Progenitor cell of endocrine pancreas (in vitro differentiated cells): Measurements from ENCODE around the gene METTL13. TPM values are rescaled to one million over a fixed set of nuclear protein-coding genes. Genes with fewer than 3 reads are reported as not detected.

Experiments used
- DNase-seq: peaks from one replicate; pipeline ENCODE4 v3.0.0; 2021; ENCODE audit warnings: low spot score; ENCODE audit not compliant: unreplicated experiment
- H3K27ac Mint-ChIP-seq: 2 replicates; pipeline ENCODE4 v1.8.0; 2021; ENCODE audit warnings: mild to moderate bottlenecking, moderate library complexity, mixed read lengths
- H3K27me3 Mint-ChIP-seq: 2 replicates; pipeline ENCODE4 v1.8.0; 2021; ENCODE audit warnings: mixed read lengths
- H3K36me3 Mint-ChIP-seq: 2 replicates; pipeline ENCODE4 v1.8.0; 2022; ENCODE audit warnings: mixed read lengths; ENCODE audit not compliant: insufficient read depth
- H3K4me1 Mint-ChIP-seq: 2 replicates; pipeline ENCODE4 v1.8.0; 2021; ENCODE audit warnings: low read depth, mixed read lengths
- H3K4me3 Mint-ChIP-seq: 2 replicates; pipeline ENCODE4 v1.8.0; 2021; ENCODE audit warnings: low read depth, mild to moderate bottlenecking, moderate library complexity, mixed read lengths
- H3K9me3 Mint-ChIP-seq: 2 replicates; pipeline ENCODE4 v1.8.0; 2021; ENCODE audit warnings: low read depth, mixed read lengths
- total RNA-seq: library from RNA; stranded (reverse); gene quantifications from 2 replicates; pipeline ENCODE4 v1.2.1, GENCODE V29; 2021
- TF ChIP-seq, protein P1 (sequence below): fragments of 200-600 bp; sonication (generic); IDR thresholded peaks from one replicate; pipeline ENCODE4 v1.5.0; 2021; ENCODE audit warnings: antibody characterized with exemption, mild to moderate bottlenecking; ENCODE audit not compliant: unreplicated experiment

Gene METTL13
- total RNA-seq, 1 donor from 2014 or later = 30.8 TPM

DNA sequence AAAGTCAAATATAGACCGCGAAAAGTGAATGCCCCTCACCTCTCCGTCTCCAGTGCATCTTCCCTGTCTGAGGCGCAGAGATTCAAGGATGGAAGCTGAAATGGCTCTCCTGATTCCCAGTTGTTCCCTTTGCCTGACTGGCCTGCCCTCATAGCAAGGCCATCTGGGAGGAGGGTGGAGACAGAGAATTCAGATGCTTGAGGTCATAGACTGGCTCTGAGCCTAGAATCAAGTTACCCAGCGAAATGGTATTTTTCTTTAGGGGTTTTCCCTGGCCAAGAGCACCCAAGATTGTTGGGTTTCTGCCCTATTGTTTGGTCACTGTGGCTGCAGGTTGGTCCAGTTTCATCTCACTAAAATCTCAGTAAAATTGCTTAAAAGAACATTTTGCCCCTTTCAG, 7.2 kb downstream of the METTL13 start:
- H3K4me1 Mint-ChIP-seq = peaks cover 5% of the 10 kb centered on the region
- TF ChIP-seq, protein P1, sequence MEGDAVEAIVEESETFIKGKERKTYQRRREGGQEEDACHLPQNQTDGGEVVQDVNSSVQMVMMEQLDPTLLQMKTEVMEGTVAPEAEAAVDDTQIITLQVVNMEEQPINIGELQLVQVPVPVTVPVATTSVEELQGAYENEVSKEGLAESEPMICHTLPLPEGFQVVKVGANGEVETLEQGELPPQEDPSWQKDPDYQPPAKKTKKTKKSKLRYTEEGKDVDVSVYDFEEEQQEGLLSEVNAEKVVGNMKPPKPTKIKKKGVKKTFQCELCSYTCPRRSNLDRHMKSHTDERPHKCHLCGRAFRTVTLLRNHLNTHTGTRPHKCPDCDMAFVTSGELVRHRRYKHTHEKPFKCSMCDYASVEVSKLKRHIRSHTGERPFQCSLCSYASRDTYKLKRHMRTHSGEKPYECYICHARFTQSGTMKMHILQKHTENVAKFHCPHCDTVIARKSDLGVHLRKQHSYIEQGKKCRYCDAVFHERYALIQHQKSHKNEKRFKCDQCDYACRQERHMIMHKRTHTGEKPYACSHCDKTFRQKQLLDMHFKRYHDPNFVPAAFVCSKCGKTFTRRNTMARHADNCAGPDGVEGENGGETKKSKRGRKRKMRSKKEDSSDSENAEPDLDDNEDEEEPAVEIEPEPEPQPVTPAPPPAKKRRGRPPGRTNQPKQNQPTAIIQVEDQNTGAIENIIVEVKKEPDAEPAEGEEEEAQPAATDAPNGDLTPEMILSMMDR = no peak
- no peak overlapping the region for H3K4me3 Mint-ChIP-seq
- H3K27me3 Mint-ChIP-seq = no peaks in the 10 kb centered on the region
- peaks cover 20% of the 10 kb centered on the region for H3K36me3 Mint-ChIP-seq
- H3K9me3 Mint-ChIP-seq = no peaks in the 10 kb centered on the region
- DNase-seq = no peak
- H3K27ac Mint-ChIP-seq = no peak overlapping the region

DNA sequence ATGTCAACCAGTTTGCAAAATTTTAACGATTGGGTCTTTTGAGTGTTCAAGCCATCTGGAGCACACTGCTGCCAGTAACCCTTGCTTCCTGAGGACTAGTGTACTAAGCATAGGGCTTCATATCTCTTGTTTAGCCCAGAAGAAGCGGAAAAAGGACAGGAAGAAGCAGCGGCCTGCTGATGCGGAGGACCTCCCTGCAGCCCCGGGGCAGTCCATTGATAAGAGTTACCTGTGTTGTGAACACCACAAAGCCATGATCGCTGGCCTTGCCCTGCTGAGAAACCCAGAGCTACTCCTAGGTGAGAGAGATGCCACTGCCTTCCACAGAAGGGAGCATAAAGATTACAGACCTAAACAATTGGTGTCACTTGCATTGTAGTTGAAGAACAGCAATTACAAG, 8.9 kb downstream of the METTL13 start:
- TF ChIP-seq, protein P1 = no peak
- no peaks in the 10 kb centered on the region for H3K27me3 Mint-ChIP-seq

DNA sequence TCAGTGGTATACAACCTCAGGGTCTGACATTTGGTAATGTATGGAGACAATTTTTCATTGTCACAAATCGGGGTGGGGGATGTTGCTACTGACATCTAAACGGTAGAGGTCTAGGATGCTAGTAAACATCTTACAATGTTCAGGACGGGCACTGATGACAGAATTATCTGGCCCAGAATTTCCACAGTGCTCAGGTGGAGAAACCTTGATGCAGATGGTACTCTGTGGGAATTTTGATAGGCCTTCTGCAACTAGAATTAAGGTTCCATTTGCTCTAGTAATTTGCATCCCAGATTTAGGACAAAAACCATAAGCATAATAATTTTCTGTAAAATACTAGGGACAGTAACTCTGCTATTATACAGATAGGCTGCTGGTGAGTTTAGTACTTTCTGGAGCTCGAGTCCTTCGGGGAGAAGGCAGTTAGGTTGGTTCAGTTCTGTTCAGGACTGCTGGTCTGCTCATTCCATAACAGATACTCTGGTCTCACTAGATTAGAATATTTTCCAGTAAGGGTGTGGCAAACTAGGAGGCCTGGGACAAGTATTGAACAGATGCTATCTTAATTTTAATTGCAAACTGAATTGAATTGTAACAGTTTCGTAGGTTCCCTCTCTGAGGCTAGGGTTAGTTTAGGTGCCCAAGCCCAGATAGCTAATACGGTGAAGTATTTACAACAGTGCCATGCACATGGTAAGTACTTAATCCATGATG, 11.4 kb downstream of the METTL13 start:
- DNase-seq = no peak
- no peak overlapping the region for H3K27ac Mint-ChIP-seq
- TF ChIP-seq, protein P1 = no peak
- H3K4me3 Mint-ChIP-seq = no peak overlapping the region
- no peaks in the 10 kb centered on the region for H3K9me3 Mint-ChIP-seq
- no peaks in the 10 kb centered on the region for H3K27me3 Mint-ChIP-seq
- no peaks in the 10 kb centered on the region for H3K4me1 Mint-ChIP-seq
- H3K36me3 Mint-ChIP-seq = peaks cover 26% of the 10 kb centered on the region

More for the DNA sequence above, 8.9 kb downstream of the METTL13 start:
- no peak overlapping the region for H3K4me3 Mint-ChIP-seq
- no peak overlapping the region for H3K27ac Mint-ChIP-seq
- no peak for DNase-seq
- no peaks in the 10 kb centered on the region for H3K4me1 Mint-ChIP-seq
- H3K9me3 Mint-ChIP-seq = no peaks in the 10 kb centered on the region
- H3K36me3 Mint-ChIP-seq = peaks cover 27% of the 10 kb centered on the region

DNA sequence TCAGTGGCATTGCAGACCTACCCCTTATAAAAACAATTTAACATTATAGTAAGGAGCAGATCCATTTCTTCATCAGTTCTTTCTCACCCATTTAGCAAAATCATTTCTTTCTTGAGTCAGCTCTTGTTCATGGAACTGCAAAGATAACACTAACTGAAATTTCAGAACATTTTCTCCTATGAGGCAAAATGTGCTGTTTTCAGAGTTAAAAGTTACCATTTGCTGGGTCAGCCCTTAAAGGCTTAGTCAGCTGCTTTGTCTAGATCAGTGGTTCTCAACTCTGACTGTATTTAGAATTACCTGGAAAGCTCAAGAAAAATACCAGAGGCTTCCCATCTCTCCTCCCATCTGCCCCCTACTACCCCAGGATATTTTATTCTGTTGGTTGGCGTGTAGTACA, 12.2 kb downstream of the METTL13 start:
- no peaks in the 10 kb centered on the region for H3K4me1 Mint-ChIP-seq
- TF ChIP-seq, protein P1 = no peak
- H3K9me3 Mint-ChIP-seq = no peaks in the 10 kb centered on the region
- DNase-seq = no peak
- no peak overlapping the region for H3K4me3 Mint-ChIP-seq
- peaks cover 23% of the 10 kb centered on the region for H3K36me3 Mint-ChIP-seq
- no peak overlapping the region for H3K27ac Mint-ChIP-seq
- no peaks in the 10 kb centered on the region for H3K27me3 Mint-ChIP-seq

DNA sequence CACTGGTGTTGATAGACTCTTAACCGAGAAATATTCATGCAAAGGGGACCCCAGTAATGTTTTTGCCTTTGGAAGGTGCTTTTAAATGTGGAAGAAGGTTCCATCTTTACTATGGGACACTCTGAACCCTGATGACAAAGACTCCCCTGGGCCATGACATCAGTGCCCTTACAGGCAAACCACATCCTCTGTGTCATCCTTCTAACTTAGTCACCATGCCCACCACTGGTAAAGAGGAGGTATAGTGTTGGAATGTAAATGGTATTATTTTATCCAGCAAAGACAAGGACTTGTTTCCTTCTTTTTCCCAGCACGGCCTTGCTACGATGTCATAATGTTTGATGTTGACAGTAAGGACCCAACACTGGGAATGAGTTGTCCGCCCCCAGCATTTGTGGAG, 12.6 kb downstream of the METTL13 start:
- H3K4me3 Mint-ChIP-seq = no peak overlapping the region
- DNase-seq = no peak
- TF ChIP-seq, protein P1 = no peak
- H3K27me3 Mint-ChIP-seq = no peaks in the 10 kb centered on the region
- H3K4me1 Mint-ChIP-seq = no peaks in the 10 kb centered on the region
- H3K36me3 Mint-ChIP-seq = peaks cover 23% of the 10 kb centered on the region
- H3K27ac Mint-ChIP-seq = no peak overlapping the region
- H3K9me3 Mint-ChIP-seq = no peaks in the 10 kb centered on the region
